NCI-H82 treated with DMSO at 0.1 percent for 48 hours (cell line): ENCODE measurements around the gene PXDN.
"Not testable (repeated sequence)": the region's sequence is repeated elsewhere in the genome, so short reads cannot be mapped to it uniquely, and the experiment has no call there.

ENCODE experiments used
- DNase-seq: peaks from one replicate; lab custom pipeline; 2025; ENCODE audit not compliant: unreplicated experiment; lab: John Stamatoyannopoulos, UW

PXDN gene

GRCh38 chr2:1744446-1745170, at the start of gene PXDN:
PXDN (minus strand) TSS chr2:1744515; CDS start chr2:1744455, 60 bp downstream.
- DNase-seq, result no peak

GRCh38 chr2:1793868-1794445, 49.6 kb upstream of the PXDN start:
- DNase-seq, result no peak

GRCh38 chr2:1793001-1793867, 48.9 kb upstream of the PXDN start:
- DNase-seq, result no peak

GRCh38 chr2:1791685-1792435, 47.5 kb upstream of the PXDN start:
- DNase-seq, result no peak

GRCh38 chr2:1791006-1791605, 46.8 kb upstream of the PXDN start:
- no peak for DNase-seq

- no peak for DNase-seq
Observed at GRCh38 chr2:1790473-1790872, 46.2 kb upstream of the PXDN start.

GRCh38 chr2:1789610-1790009, 45.3 kb upstream of the PXDN start:
- DNase-seq, result no peak

GRCh38 chr2:1788478-1788959, 44.2 kb upstream of the PXDN start:
- no peak for DNase-seq

GRCh38 chr2:1787755-1788477, 43.6 kb upstream of the PXDN start:
- DNase-seq, result no peak

GRCh38 chr2:1784986-1785617, 40.8 kb upstream of the PXDN start:
- DNase-seq, result no peak

- no peak for DNase-seq
Observed at GRCh38 chr2:1784087-1784486, 39.8 kb upstream of the PXDN start.

- no peak for DNase-seq
Observed at GRCh38 chr2:1782514-1782913, 38.2 kb upstream of the PXDN start.

GRCh38 chr2:1781291-1782080, 37.2 kb upstream of the PXDN start:
- DNase-seq, result no peak

- no peak for DNase-seq
Observed at GRCh38 chr2:1780693-1781092, 36.4 kb upstream of the PXDN start.

GRCh38 chr2:1780054-1780453, 35.7 kb upstream of the PXDN start:
- not testable (repeated sequence) for DNase-seq

- no peak for DNase-seq
Observed at GRCh38 chr2:1778566-1778965, 34.3 kb upstream of the PXDN start.

GRCh38 chr2:1777781-1778180, 33.5 kb upstream of the PXDN start:
- no peak for DNase-seq

- no peak for DNase-seq
Observed at GRCh38 chr2:1777156-1777555, 32.8 kb upstream of the PXDN start.
